Erythroblast (primary cell): ENCODE data around the gene ARHGAP8.

Experiments used
- GATA1 ChIP-seq: IDR thresholded peaks from 2 replicates; pipeline ENCODE4 v1.6.1; 2011; ENCODE audit warnings: low read depth, mild to moderate bottlenecking, control low read depth, low read length, moderate library complexity
- POLR2A ChIP-seq: IDR thresholded peaks from 2 replicates; pipeline ENCODE4 v1.6.1; 2011; ENCODE audit warnings: mild to moderate bottlenecking, low read length

GRCh38 chr22:44884562-44884961, 132.2 kb downstream of the ARHGAP8 start:
- no peak for TF ChIP-seq POLR2A
- no peak for TF ChIP-seq GATA1
